ENCODE data around the gene CCL14.

CCL14 gene

GRCh38 chr17:35973333-35974260, 12.9 kb downstream of the CCL14 start:
- no peaks in the 10 kb centered on the region for H3K9me3 Mint-ChIP-seq (ENCODE audit: low read depth)
- no peak overlapping the region for H3K4me3 Mint-ChIP-seq
- no peaks in the 10 kb centered on the region for H3K4me1 Mint-ChIP-seq (ENCODE audit: low read depth)
- peaks cover 8% of the 10 kb centered on the region for H3K27me3 Mint-ChIP-seq
- H3K36me3 Mint-ChIP-seq: no peaks in the 10 kb centered on the region
- no peak overlapping the region for H3K27ac Mint-ChIP-seq

GRCh38 chr17:35972945-35973332, 13.6 kb downstream of the CCL14 start:
- no peaks in the 10 kb centered on the region for H3K4me1 Mint-ChIP-seq (ENCODE audit: low read depth)
- H3K27ac Mint-ChIP-seq: no peak overlapping the region
- no peaks in the 10 kb centered on the region for H3K9me3 Mint-ChIP-seq (ENCODE audit: low read depth)
- H3K36me3 Mint-ChIP-seq: no peaks in the 10 kb centered on the region
- peaks cover 4% of the 10 kb centered on the region for H3K27me3 Mint-ChIP-seq
- H3K4me3 Mint-ChIP-seq: no peak overlapping the region

GRCh38 chr17:35972535-35972934, 14.0 kb downstream of the CCL14 start:
- H3K27me3 Mint-ChIP-seq: peaks cover 4% of the 10 kb centered on the region
- no peak overlapping the region for H3K27ac Mint-ChIP-seq
- no peaks in the 10 kb centered on the region for H3K36me3 Mint-ChIP-seq
- H3K9me3 Mint-ChIP-seq (ENCODE audit: low read depth): no peaks in the 10 kb centered on the region
- H3K4me1 Mint-ChIP-seq (ENCODE audit: low read depth): no peaks in the 10 kb centered on the region
- H3K4me3 Mint-ChIP-seq: no peak overlapping the region

- no peaks in the 10 kb centered on the region for H3K9me3 Mint-ChIP-seq (ENCODE audit: low read depth)
- peaks cover 4% of the 10 kb centered on the region for H3K27me3 Mint-ChIP-seq
- no peak overlapping the region for H3K4me3 Mint-ChIP-seq
- no peaks in the 10 kb centered on the region for H3K36me3 Mint-ChIP-seq
- no peaks in the 10 kb centered on the region for H3K4me1 Mint-ChIP-seq (ENCODE audit: low read depth)
- no peak overlapping the region for H3K27ac Mint-ChIP-seq
These were observed 14.5 kb downstream of the CCL14 start for GRCh38 chr17:35972066-35972465.

GRCh38 chr17:35969558-35970380, 16.8 kb downstream of the CCL14 start:
- Mint-ChIP-seq H3K4me3 (no peak overlapping the region), H3K9me3 (ENCODE audit: low read depth) (no peaks in the 10 kb centered on the region), H3K36me3 (no peaks in the 10 kb centered on the region), H3K27ac (no peak overlapping the region), H3K27me3 (no peaks in the 10 kb centered on the region), H3K4me1 (ENCODE audit: low read depth) (no peaks in the 10 kb centered on the region)

GRCh38 chr17:35968520-35969054, 17.9 kb downstream of the CCL14 start:
- no peak overlapping the region for H3K27ac Mint-ChIP-seq
- H3K4me1 Mint-ChIP-seq (ENCODE audit: low read depth): no peaks in the 10 kb centered on the region
- no peaks in the 10 kb centered on the region for H3K9me3 Mint-ChIP-seq (ENCODE audit: low read depth)
- H3K27me3 Mint-ChIP-seq: no peaks in the 10 kb centered on the region
- H3K36me3 Mint-ChIP-seq: no peaks in the 10 kb centered on the region
- H3K4me3 Mint-ChIP-seq: no peak overlapping the region

GRCh38 chr17:35965272-35965671, 21.3 kb downstream of the CCL14 start:
- Mint-ChIP-seq H3K27me3 (no peaks in the 10 kb centered on the region), H3K9me3 (ENCODE audit: low read depth) (no peaks in the 10 kb centered on the region), H3K4me1 (ENCODE audit: low read depth) (no peaks in the 10 kb centered on the region), H3K4me3 (no peak overlapping the region), H3K36me3 (no peaks in the 10 kb centered on the region), H3K27ac (no peak overlapping the region)

- Mint-ChIP-seq H3K4me3 (no peak overlapping the region), H3K4me1 (ENCODE audit: low read depth) (no peaks in the 10 kb centered on the region), H3K27ac (no peak overlapping the region), H3K9me3 (ENCODE audit: low read depth) (no peaks in the 10 kb centered on the region), H3K36me3 (no peaks in the 10 kb centered on the region), H3K27me3 (peaks cover 6% of the 10 kb centered on the region)
These were observed 22.9 kb downstream of the CCL14 start for GRCh38 chr17:35963663-35964062.

- H3K4me3 Mint-ChIP-seq: no peak overlapping the region
- H3K9me3 Mint-ChIP-seq (ENCODE audit: low read depth): no peaks in the 10 kb centered on the region
- peaks cover 6% of the 10 kb centered on the region for H3K27me3 Mint-ChIP-seq
- H3K27ac Mint-ChIP-seq: no peak overlapping the region
- no peaks in the 10 kb centered on the region for H3K36me3 Mint-ChIP-seq
- no peaks in the 10 kb centered on the region for H3K4me1 Mint-ChIP-seq (ENCODE audit: low read depth)
These were observed 32.8 kb downstream of the CCL14 start for GRCh38 chr17:35953720-35954119.

GRCh38 chr17:35949401-35949800, 37.1 kb downstream of the CCL14 start:
- no peaks in the 10 kb centered on the region for H3K27me3 Mint-ChIP-seq
- no peaks in the 10 kb centered on the region for H3K36me3 Mint-ChIP-seq
- H3K9me3 Mint-ChIP-seq (ENCODE audit: low read depth): no peaks in the 10 kb centered on the region
- H3K4me1 Mint-ChIP-seq (ENCODE audit: low read depth): no peaks in the 10 kb centered on the region
- no peak overlapping the region for H3K27ac Mint-ChIP-seq
- no peak overlapping the region for H3K4me3 Mint-ChIP-seq

GRCh38 chr17:35948092-35948491, 38.4 kb downstream of the CCL14 start:
- Mint-ChIP-seq H3K9me3 (ENCODE audit: low read depth) (no peaks in the 10 kb centered on the region), H3K4me3 (no peak overlapping the region), H3K36me3 (no peaks in the 10 kb centered on the region), H3K27me3 (no peaks in the 10 kb centered on the region), H3K4me1 (ENCODE audit: low read depth) (no peaks in the 10 kb centered on the region), H3K27ac (no peak overlapping the region)

- Mint-ChIP-seq H3K4me3 (no peak overlapping the region), H3K27me3 (no peaks in the 10 kb centered on the region), H3K4me1 (ENCODE audit: low read depth) (no peaks in the 10 kb centered on the region), H3K36me3 (no peaks in the 10 kb centered on the region), H3K9me3 (ENCODE audit: low read depth) (no peaks in the 10 kb centered on the region), H3K27ac (no peak overlapping the region)
These were observed 39.4 kb downstream of the CCL14 start for GRCh38 chr17:35947156-35947585.

GRCh38 chr17:35944151-35944550, 42.4 kb downstream of the CCL14 start:
- H3K36me3 Mint-ChIP-seq: no peaks in the 10 kb centered on the region
- no peaks in the 10 kb centered on the region for H3K4me1 Mint-ChIP-seq (ENCODE audit: low read depth)
- no peaks in the 10 kb centered on the region for H3K9me3 Mint-ChIP-seq (ENCODE audit: low read depth)
- H3K27me3 Mint-ChIP-seq: no peaks in the 10 kb centered on the region
- no peak overlapping the region for H3K4me3 Mint-ChIP-seq
- H3K27ac Mint-ChIP-seq: no peak overlapping the region

- Mint-ChIP-seq H3K4me1 (ENCODE audit: low read depth) (no peaks in the 10 kb centered on the region), H3K27ac (no peak within 1 kb of the TSS)
These were observed 43.0 kb downstream of the CCL14 start, which contains the start of gene LYZL6 for GRCh38 chr17:35943537-35943936. TSS of gene LYZL6 (minus strand) at chr17:35943713. CDS start at chr17:35939356, 4,357 bp downstream.

GRCh38 chr17:35942588-35943186, 43.8 kb downstream of the CCL14 start:
- Mint-ChIP-seq H3K9me3 (ENCODE audit: low read depth) (no peaks in the 10 kb centered on the region), H3K27me3 (no peaks in the 10 kb centered on the region)

More at GRCh38 chr17:35943537-35943936, 43.0 kb downstream of the CCL14 start, which contains the start of gene LYZL6:
- Mint-ChIP-seq H3K4me3 (no peak within 1 kb of the TSS), H3K9me3 (ENCODE audit: low read depth) (no peaks in the 10 kb centered on the region), H3K27me3 (no peaks in the 10 kb centered on the region), H3K36me3 (no peaks in the 10 kb centered on the region)

More at GRCh38 chr17:35942588-35943186, 43.8 kb downstream of the CCL14 start:
- Mint-ChIP-seq H3K27ac (no peak overlapping the region), H3K4me1 (ENCODE audit: low read depth) (no peaks in the 10 kb centered on the region), H3K36me3 (no peaks in the 10 kb centered on the region), H3K4me3 (no peak overlapping the region)
